ENCODE data around the gene DNAJC5G.
A peak's percentile ranks its signal among the peaks of the same experiment; 100 is the strongest.
"Not testable (repeated sequence)": the region's sequence is repeated elsewhere in the genome, so short reads cannot be mapped to it uniquely, and the experiment has no call there.

Gene DNAJC5G

DNA sequence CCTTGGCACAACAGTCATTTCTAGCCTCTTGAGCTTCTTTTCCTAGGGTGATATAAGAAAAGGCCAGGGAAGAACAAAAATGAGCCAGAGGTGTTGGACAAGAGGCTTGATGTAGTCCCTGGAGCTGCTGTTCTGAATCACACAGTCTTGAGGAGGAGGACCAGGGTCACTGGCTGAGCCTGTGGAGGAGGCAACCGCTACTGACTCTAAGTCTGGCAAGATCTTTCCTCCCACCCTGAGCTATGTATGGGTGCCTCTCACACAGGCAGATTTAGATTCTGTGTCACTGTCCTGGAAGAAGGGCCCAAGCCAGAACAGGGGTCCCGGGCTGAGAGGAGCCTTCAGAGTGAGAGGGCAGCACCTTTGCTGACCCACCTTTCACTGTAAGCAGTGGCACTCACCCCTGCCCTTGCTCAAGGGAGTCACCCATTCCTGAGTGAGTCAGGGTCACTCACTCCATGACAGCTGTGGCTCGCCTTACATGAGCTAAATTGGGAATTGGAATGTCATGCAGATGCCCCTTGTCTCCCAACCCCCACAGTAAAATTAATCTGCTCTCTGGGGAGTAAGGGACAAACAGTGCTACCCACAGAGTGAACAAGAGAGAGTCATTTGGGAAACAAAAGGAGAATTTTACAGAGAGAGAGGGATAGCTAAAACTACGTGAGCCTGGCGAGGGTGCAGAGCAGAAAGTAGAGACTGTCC, 6.8 kb downstream of the DNAJC5G start, which contains the start of gene TRIM54:
TSS of gene TRIM54 (plus strand) at position 575 of the 705 bp plus-strand sequence. CDS start 303 bp downstream, outside the sequence.
- no peak for DNase-seq

DNA sequence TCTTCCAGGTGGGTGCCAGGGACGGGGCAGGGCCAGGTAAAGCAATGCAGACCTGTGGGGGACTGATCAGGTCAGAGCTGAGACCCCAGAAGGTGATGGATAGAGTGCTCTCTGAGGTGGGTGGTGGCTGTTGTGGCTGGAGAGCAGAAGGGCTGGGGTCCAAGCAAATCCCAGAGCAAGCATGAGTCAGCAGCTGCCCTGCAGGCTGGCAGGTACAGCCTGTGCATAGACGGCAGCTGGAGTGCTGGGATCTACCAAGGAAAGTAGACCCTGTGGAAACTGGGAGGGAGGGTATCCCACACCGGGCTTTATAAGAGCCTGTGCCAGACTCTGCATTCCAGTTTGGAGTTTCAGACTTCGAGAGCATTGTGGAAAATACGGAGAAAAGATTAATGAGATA, 7.7 kb downstream of the DNAJC5G start:
- no peak for DNase-seq

DNA sequence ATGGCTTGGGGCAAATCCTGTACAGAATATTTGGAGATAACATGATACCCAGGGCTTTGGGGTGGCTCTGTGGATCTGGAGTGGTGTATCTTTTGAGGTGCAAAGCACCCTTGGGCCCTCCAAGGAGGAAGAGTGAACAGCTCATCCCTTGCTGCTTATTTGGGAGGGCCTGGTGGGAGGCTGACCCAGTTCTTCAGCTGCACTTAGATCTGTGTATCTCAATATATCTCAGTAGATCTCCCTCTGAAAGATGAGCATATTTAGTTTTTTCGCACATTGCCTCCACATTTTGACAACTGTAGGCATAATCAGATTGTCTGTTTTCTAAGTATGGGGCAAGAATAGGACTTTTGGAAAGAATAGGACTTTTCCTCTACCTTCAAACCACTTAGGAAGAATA, 9.8 kb downstream of the DNAJC5G start:
- DNase-seq = no peak

DNA sequence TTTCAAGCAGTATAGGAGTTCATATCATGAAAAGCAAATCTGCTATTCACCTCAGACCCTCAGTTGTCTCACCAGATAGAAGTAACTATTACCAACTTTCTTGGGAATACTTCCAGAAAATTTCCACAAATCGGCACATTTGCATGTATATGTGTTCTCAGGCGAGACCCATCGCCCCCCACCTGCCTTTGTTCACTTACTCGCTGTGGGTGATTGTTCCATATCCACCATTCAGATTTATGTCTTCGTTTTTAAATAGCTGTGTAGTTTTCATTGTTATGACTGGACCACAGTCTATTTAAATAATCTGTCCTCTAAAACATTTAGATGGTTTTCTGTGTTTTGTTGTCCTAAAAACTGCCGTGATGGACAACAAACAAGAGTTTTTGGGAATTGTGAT, 10.2 kb downstream of the DNAJC5G start:
- no peak for DNase-seq

DNA sequence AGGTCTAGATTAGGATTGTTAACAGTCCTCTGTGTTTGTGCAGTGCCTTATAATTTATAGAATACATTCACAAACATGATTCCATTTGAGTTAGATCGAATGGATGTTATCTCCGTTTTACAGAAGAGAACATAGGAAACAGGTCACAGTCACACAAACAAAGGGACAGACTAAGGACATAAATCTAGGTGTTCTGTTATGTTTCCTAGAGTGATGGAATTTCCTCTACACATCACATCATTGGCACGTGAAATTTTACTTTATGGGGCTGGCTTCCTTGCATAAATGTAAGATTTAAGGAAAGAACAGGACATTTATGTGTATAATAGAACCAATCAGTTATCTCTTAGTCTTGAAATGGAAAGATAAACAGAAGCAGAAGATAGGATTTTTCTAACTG, 13.4 kb downstream of the DNAJC5G start:
- no peak for DNase-seq

DNA sequence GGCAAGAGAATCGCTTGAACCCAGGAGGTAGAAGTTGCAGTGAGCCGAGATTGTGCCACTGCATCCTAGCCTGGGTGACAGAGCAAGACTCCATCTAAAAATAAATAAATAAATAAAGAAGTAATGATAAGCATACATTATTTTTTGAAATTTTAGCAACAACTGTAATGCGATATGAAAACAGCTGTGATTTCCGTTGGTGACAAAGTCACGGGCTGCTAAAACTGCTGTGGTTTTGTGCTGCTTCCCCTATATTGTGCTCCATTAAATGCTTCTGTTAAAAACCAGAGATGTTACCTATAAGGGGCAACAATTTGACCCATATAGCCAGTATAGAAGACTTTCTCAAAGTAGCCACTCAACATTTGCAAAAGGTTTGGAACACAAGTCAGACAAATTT, 15.3 kb downstream of the DNAJC5G start:
- DNase-seq = no peak

DNA sequence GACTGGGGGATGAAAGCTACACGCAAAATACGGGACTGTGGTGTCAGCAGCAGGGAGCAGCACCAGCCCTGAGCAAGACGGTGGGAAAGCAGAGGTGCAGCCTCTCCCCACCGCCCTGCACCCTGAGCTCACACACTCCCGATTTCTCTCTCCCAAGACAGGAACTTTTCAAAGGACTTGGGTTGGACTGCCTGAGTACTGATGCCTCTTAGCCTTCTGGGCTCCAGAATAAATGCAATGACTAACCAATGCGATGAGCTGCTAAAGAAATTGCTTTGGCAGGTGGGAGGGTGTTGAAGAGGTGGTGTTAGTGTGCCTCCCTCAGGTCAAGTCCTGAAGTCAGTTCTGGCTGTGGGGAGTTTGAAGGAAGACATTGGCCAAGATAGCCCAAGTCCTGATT, 16.6 kb downstream of the DNAJC5G start:
- DNase-seq = no peak

DNA sequence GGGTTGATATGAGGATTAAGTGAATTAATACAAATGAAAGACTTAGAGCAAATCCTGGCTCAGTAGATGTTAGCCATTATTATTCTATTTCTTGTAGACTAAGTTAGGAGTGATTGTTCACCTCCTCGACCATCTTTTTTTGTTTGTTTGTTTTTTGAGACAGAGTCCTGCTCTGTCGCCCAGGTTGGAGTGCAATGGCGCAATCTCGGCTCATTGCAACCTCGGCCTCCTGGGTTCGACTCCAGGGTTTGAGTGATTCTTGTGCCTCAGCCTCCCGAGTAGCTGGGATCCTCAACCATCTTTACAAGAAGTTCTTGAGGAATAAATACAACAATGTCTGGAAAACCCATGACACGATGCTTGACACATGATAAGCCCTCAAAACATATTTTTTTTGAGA, 19.7 kb downstream of the DNAJC5G start:
- DNase-seq = no peak

DNA sequence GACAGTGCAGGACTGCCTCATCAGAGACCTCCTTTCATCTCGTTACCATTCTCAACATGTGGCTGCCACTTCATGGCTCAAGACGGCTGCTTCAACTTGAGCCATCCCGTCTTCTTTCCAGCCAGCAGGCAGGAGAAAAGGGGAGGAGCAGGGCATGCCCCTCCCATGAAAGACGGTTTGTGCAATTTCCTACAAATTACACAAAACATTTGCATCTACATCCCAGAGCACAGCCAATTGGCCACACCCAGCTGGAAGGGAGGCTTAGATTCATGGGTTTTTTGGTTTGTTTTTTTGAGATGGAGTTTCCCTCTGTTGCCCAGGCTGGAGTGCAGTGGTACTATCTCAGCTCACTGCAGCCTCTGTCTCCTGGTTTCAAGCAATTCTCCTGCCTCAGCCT, 21.2 kb downstream of the DNAJC5G start:
- DNase-seq = no peak

DNA sequence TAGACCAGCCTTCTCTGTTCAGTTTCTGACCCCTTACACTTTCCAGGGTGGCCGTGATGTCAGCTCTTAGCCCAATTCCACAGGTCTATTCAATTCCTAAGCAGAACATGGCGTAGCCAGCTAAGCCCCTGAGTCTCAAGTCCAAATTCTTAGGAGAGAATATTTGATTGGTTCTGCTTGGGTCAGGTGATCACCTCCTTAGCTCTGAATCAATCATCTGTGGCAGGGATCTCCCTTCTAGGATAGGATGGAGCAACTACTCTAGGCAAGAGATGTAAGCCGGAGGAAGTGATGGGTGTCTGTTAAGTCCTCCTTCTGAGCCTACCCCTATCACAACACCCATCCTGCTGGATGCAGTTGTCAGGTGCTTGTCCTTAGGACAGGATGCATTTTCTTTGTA, 22.0 kb downstream of the DNAJC5G start:
- DNase-seq = no peak

DNA sequence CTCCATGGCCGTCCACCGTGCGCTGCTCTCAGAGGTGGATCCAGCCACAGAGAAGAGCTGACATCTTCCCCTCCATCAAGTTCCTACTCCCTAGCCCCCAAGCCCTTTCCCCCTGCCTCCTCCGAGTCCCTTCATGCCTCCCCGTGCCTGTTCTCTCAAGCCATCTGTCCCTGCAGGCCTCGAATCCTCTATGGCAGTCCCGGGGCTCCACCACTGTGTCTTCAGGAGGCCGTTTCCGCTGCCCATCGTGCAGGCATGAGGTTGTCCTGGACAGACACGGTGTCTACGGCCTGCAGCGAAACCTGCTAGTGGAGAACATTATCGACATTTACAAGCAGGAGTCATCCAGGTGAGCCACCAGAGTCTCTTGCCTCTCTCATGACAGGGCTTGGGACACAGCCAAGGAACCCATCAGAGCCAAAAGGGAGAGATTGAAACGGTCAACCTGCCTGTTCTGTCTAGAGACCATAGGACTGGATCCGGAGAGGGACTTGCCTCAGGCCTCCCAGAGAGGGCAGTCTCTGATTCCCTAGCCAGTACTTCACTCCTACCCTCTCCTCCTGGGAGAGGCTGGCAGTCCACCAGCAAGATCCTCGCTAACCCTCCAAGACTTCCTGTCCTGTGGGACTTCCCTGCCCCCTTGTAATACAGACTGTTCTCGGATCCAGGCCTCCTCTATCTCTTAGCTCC, 23.3 kb downstream of the DNAJC5G start:
- no peak for DNase-seq

DNA sequence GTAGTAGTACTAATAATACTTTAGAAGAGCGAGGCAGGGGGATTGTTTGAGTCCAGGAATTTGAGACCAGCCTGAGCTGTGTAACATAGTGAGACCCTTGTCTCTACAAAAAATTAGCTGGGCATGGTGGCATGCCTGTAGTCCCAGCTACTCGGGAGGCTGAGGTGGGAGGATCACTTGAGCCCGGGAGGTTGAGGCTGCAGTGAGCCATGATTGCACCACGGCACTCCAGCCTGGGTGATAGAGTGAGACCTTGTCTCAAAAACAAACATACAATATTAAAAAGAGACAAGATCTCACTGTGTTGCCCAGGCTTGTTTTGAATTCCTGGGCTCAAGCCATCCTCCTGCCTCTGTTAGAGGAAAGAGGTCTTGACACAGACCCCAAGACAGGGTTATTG, 25.4 kb downstream of the DNAJC5G start:
- DNase-seq = not testable (repeated sequence)

DNA sequence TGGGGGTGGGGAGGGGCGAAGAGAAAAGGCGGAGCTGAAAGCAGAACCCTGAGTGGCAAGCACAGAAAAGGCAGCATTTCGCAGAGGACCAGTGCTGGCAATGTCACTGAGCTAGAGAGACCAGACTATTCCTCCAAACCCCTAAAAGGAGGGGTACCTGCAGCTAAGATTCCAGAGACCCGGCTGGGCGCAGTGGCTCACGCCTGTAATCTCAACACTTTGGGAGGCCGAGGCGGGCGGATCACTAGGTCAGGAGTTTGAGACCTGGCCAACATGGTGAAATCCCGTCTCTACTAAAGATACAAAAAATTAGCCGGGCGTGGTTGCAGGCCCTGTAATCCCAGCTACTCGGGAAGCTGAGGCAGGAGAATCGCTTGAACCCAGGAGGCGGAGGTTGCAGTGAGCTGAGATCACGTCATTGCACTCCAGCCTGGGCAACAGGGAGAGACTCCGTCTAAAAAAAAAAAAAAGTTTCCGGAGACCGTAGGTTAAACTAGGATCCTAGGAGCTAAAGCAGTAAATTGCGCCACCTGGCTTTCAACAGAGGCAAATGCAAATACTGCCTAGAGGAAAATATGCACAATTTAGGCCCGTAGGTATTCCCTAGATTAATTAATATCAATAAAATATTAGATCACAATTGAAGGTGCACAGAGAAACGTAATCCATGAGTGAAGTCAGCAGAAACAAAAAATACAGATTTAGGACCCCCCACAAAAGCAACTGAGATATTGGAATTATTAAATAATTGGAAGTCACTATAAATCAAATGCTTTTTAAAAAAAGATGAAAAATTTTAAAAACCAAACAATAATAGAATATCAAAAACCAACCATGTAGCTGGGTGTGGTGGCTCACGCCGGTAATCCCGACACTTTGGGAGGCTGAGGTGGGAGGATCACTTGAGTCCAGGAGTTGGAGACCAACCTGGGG, 28.1 kb downstream of the DNAJC5G start:
- peak; percentile 48 to 62 for DNase-seq

DNA sequence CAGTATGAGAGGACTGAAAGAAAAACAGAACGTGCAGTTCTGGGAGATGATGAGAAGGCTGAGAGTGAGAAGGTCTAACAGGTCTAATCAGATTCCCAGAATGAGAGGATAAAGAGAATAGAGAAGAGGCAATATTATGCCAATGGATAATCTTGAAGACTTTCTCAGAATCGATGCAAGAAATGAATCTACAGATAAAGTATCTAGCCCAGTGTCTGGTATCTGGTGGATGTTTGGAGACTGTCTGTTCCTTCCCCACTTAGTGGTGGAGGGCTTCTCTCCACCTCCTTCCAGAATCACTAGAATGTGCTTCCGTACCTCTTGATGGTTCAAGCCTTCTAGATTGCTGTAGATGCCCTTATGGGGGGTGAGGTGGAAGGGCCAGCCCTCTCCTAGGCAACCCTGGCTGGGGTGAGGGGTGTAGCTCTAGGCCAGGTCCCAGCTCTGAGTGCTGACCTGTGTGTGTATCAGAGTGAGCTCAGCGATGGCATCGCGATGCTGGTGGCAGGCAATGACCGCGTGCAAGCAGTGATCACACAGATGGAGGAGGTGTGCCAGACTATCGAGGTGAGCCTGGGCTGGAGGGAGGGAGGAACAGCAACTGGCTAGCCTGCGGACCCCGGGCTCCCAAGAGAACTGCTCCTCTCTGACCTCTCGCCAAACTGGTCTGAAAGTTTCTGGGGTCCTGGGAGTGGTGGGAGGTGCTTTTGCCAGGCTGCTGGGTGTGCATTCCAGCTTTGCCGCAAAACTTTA, 29.4 kb downstream of the DNAJC5G start:
- no peak for DNase-seq

DNA sequence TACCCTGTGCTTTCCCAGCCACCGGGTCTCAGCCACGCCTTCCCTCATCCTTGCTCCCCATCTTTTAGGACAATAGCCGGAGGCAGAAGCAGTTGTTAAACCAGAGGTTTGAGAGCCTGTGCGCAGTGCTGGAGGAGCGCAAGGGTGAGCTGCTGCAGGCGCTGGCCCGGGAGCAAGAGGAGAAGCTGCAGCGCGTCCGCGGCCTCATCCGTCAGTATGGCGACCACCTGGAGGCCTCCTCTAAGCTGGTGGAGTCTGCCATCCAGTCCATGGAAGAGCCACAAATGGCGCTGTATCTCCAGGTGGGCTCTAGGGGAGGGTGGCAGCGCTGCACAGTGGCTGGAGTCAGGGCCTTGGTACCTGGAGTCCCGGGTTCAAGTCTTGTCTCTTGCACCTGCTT, 30.3 kb downstream of the DNAJC5G start:
- no peak for DNase-seq

DNA sequence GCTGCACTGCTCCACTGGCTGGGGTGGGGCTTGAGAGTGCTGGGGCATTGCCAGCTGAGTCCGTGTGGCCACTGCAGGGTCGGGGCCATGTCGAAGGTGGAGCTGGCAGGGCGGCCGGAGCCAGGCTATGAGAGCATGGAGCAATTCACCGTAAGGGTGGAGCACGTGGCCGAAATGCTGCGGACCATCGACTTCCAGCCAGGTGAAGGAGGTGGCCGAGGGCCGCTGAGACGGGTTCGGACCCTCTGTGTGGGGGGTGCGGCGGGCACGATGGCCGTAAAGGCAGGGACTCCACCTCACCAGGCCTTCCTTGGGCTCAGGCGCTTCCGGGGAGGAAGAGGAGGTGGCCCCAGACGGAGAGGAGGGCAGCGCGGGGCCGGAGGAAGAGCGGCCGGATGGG, 30.9 kb downstream of the DNAJC5G start:
- no peak for DNase-seq

DNA sequence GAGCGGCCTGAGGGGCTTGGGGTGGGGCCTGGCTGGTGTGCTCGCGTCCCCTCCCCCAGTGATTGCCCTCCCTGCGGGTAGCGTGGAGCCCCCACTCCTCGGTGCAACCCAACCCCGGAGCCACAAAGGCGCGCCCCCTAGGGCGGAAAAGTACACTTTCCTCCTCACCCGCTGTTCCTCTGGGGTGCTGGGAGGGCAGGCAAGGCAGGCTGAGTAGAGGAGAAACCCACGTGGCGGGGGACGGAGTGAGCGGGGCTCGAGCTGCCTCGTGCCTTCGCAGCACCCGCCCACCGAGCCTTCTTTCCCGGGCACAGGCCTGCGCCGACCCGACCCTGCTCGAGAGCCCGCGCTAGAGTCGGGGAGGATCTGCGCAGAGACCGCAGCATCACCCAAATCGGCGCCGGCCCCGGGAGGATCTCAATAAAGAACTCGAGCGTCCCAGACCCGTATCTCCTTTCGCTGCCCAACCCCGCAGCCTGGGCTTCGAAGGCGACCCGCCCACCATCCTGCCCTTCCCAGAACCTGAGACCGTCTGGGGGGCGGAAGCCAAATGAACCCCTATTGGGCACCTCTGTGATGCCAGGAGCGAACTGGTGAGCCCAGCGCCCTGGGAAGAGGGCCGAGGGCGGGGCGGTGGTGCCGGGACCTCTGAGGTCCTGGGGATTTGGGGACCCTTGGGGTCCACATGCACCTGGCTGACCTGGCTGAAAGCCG, 31.5 kb downstream of the DNAJC5G start:
- DNase-seq = peak in 1 of 2 donors; percentile 23

DNA sequence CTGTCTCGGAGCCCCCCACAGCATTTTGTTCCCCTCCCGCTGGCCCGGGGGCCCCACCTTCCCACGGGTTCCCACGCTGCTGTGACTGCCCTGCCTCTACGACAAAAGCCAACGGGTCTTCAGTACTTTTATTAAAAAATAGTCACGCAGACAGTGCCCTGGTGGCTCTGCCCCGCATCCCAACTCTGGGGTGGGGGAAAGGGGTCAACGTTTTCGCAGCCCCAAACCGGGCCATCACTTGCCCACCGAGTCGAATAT, 32.0 kb downstream of the DNAJC5G start:
- DNase-seq = no peak

DNA sequence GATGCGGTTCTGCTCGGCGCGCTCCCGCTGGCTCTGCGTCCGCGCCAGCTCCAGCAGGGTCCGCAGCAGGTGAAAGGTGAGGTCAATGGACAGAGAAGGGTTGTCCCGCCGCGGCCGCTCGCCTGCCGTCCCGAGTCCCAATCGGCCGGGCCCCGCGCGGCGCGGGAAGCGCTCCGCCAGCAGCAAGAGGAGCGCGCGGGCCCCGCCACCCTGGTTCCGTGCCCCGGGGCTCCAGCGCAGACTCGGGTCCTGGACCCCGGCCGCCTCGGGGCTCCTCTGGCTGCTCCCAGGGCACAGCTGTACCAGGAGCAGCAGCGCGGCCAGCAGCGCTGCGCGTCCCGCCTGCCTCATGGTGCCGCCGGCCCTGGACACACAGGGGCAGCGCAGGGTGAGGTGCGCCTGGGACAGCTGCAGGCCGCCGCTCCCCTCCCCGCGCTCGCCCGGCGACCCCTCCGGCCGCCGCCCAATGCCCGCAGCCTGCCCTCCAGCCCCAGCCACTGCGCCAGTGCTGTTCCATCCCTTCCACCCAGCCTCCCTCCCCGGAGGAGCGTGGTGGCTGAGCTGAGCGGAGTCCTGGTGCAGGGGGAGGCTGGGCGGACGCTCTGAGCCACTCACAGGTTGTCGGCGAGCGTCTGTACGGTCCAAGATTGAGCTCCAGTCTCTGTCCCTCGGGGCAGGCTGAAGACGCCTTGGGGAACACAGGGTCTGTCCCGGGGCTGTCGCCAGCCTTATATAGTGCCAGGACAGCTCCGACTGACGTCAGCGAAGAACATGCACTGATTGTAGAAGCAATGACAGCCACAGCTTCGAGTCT, 32.5 kb downstream of the DNAJC5G start:
- DNase-seq = no peak

DNA sequence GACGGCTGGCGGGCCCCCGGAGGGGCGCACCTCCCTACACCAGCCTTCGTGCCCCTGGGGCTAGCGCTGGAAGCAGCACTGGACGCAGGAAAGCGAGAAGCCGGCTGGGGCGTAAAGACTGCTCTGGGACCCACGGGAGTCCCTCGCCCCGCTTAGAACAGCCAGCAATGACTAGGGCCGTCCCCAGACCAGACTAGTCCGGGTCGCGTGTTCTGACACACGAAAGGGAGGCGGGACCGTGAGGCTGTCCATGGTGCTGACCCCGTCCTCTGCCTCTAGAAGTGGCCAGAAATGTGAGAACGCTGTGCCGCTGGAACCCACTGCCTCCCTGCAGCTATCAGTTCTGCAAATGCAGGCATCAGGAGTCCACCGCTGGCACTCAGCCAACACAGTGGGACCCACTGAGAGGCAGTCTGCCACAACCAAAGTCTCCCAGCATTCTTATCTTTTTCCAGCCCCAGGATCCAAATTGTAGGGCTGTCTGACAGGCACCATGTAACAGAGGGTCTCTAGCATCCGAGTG, 33.2 kb downstream of the DNAJC5G start, which contains the start of gene UCN:
TSS of gene UCN (minus strand) at position 87 of the 523 bp plus-strand sequence. CDS start 550 bp downstream, outside the sequence.
- no peak for DNase-seq

DNA sequence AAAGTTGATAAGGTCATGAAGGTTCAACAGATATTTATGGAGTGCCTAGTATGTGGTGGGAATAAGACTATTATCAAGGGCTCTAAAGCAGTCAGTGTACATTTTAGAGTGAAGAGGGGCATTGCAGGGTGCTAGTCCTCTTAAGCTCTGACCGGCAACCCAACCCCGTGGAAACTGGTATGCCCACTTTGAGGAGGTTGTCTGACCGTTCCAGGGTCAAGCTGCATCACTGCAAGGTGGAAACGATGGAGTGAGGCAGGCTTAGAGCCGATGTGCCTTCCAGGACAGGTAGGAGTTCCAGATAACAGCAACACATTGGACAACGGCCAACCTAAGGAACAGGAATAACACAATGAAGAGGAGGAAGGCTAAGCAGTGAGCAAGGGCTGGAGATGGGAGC, 34.4 kb downstream of the DNAJC5G start:
- DNase-seq = no peak
